Stimulated activated naive CD4-positive, alpha-beta T cell (primary cell): ENCODE measurements around the gene CMKLR1.

ENCODE experiments used
- DNase-seq, 6 experiments: peaks; one replicate each; lab custom pipeline; 2025; lab: John Stamatoyannopoulos, UW

Gene CMKLR1

GRCh38 chr12:108315486-108316105 lies 23.5 kb downstream of the CMKLR1 start:
- DNase-seq, result no peak

GRCh38 chr12:108313606-108314351 lies 25.3 kb downstream of the CMKLR1 start:
- DNase-seq, result peak in 1 of 6 experiments; percentile 22

GRCh38 chr12:108313241-108313605 lies 25.9 kb downstream of the CMKLR1 start:
- DNase-seq, result no peak

- no peak for DNase-seq
Measured at GRCh38 chr12:108312693-108313189, 26.4 kb downstream of the CMKLR1 start.

GRCh38 chr12:108312073-108312659 lies 26.9 kb downstream of the CMKLR1 start:
- DNase-seq, result no peak

GRCh38 chr12:108311605-108312004 lies 27.5 kb downstream of the CMKLR1 start:
- DNase-seq, result no peak

- DNase-seq, result no peak
Measured at GRCh38 chr12:108310489-108310888, 28.6 kb downstream of the CMKLR1 start.

GRCh38 chr12:108309674-108310312 lies 29.3 kb downstream of the CMKLR1 start:
- DNase-seq, result no peak

GRCh38 chr12:108308395-108309085 lies 30.6 kb downstream of the CMKLR1 start:
- no peak for DNase-seq

- DNase-seq, result no peak
Measured at GRCh38 chr12:108307006-108307405, 32.1 kb downstream of the CMKLR1 start.

- DNase-seq, result no peak
Measured at GRCh38 chr12:108306506-108306905, 32.6 kb downstream of the CMKLR1 start.

GRCh38 chr12:108305991-108306501 lies 33.1 kb downstream of the CMKLR1 start:
- no peak for DNase-seq

- no peak for DNase-seq
Measured at GRCh38 chr12:108305520-108305919, 33.6 kb downstream of the CMKLR1 start.

- DNase-seq, result no peak
Measured at GRCh38 chr12:108304633-108305032, 34.5 kb downstream of the CMKLR1 start.

GRCh38 chr12:108303703-108304102 lies 35.4 kb downstream of the CMKLR1 start:
- no peak for DNase-seq

GRCh38 chr12:108302403-108303311 lies 36.5 kb downstream of the CMKLR1 start:
- DNase-seq, result no peak

- DNase-seq, result no peak
Measured at GRCh38 chr12:108302016-108302402, 37.1 kb downstream of the CMKLR1 start.

- DNase-seq, result no peak
Measured at GRCh38 chr12:108301346-108301745, 37.8 kb downstream of the CMKLR1 start.

- no peak for DNase-seq
Measured at GRCh38 chr12:108299980-108300696, 39.0 kb downstream of the CMKLR1 start.

- no peak for DNase-seq
Measured at GRCh38 chr12:108299516-108299915, 39.6 kb downstream of the CMKLR1 start.
